NCI-H460 (cell line): ENCODE results near the gene PPIF. TPM values are rescaled to one million over a fixed set of nuclear protein-coding genes. Genes with fewer than 3 reads are reported as not detected.
A peak's percentile ranks its signal among the peaks of the same experiment; 100 is the strongest.

Experiments used
- DNase-seq: peaks from one replicate; pipeline ENCODE4 v3.0.0-alpha.2; 2016; ENCODE audit warnings: low read depth; ENCODE audit errors: extremely low read depth
- total RNA-seq: library from RNA; depleted of rRNA; stranded (reverse); fragments of >200 nt; shearing (Covaris generic); gene quantifications from 2 replicates; pipeline ENCODE4 v1.2.3, GENCODE V29; 2014

PPIF gene
- total RNA-seq, 1 experiment from 2014 or later: 96.5 TPM

DNA sequence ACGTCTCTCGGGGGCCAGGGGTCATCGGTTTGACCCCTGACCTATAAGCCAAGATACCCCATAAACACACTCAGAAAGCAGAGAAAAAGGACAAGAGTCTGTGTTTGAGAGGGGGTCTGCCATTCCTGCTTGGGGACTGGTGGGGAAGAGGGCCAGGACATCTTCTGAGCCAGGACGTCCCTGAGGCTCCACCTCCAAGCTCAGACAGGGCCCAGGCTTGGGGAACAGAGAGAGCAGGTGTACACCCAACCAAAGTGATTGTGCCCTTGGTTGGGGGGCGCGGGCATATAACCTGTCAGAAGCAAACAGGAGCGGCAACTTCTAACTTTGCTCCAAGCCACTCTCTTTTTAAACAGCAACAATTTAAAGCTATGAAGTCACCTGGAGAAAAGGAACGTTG lies 33.9 kb upstream of the PPIF start:
- DNase-seq: no peak

DNA sequence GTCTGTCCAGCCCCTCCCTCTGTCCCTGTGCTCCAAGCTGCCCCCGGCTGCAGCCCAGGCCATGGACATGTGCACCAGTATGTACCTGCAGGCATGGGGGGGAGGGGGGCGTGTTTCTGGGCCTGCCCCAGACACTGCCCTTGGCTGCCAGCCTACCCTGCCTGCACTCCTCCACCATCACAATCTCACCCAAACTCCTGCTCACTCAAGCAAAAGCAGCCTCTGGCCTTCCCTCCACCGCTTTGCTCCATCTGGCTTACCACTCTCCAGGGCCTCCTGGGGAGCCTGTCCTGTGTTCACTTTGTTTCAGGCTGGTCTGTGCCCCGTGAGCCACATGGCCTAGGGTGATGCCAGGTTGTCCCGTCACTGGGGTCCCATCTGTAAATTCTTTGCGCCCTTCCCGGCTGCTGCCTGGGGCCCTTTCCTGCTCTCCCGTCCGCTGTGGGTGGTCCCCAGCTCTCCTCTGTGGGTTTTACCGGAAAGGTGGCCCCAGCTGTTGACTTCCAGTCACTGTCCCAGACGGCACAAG lies 33.3 kb upstream of the PPIF start:
- no peak for DNase-seq

DNA sequence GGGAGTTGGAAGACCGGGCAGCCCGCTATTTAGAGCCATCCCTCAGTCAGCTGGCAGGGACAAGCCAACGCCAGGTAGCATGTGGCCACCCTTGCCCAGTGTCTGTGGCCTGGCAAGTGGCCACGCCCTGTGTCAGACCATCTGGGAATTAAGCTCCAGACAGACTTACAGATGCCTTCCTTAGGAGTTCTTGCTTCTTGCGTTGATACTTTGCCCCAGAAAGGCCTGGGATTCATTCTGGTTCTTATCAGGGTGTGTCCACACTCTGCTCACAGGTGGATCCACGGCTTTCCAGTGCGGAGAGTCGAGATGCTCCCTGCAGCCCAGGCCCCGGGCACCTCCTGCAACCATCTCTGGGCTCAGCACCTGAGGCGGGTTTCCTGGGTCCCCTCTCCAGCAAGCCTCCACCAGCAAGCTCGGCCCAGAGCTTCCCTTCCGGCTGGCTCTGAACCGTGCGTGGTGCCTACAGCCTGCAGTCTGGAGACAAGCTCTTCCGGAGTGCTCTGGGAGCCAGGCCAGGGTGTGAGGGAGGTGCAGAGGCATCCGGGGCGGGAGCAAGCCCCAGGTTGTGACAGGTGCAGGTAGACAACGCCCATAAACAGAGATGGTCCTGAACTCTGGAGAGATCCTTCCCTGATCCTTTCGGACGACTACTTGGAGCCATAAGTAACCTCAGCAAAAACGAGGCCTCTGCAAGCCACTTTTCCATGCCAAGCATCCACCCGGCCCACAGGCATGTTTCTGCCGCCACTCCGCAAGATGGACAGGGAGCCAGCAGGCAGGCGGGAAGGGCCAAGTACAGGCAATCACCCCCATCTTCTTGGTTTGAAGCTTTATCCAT lies 32.3 kb upstream of the PPIF start:
- DNase-seq: no peak

DNA sequence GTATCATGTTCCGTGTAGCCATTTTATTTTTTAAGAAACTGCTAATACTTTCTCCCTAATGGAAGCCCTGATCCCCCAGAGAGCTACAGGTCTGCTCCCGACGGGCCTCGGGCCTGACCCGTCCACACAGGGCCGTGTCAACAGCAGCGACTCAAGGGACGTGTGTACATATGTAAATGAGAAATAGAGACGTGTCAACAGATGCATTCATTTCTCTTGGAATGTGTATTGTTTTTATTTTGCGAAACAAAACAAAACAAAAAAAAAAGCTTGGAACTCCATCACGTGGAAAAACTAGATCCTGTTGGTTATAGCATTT lies 31.7 kb upstream of the PPIF start:
- DNase-seq: no peak

DNA sequence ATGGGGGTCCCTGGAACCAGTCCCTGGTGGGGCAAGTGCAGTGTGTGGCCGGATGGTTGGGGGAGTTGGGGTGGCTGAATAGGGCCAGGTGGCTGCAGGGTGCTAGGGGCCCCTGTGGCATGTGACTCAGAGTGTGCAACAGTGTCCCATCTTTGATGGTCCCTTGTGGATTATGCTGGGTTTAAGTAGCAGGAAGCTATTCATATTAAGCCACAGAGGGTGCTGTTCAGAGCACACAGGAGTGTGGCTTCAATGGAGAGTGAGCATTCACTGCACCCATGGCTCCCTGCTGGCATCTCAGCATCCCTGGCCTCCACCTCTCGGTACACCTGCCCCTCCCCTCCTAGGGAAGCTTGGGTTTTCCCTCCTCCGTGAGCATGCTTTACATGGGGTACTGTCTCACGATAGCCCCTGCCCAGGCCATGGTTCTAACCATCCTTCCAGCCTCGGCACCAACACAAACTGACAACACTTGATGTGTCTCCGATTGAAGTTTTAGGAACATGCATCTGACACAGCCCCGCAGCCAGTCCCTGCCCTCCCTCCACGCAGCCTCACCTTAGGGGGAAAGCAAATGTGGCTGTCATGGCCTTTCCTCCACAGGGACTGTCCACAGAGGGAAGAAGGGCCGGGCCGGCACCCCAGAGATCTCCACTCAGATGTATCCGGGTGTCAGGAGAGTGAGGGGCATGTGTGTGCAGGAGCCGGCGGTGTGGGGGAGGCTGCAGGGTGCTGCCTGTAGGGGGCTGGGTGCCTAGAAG lies 30.4 kb upstream of the PPIF start:
- peak; percentile 33 for DNase-seq

DNA sequence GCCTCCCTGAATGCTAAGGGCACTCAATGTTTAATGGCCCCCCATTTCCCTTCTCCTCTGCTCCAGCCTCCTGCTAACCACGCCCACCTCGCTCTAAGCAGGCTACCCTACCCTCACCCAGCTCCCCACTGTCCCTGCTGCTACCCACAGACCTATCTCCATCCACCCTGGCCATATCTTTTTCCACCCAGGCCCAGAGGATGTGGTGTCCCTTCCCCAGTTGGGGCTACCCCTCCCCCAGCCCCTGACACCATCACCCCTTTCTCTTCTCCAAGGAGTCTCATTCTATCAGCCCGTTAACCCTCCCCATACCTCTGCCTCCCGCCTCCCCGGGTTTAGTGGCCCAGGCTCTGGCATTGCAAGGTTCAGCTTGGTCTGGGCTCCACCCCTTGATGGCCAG lies 28.9 kb upstream of the PPIF start:
- DNase-seq: no peak

DNA sequence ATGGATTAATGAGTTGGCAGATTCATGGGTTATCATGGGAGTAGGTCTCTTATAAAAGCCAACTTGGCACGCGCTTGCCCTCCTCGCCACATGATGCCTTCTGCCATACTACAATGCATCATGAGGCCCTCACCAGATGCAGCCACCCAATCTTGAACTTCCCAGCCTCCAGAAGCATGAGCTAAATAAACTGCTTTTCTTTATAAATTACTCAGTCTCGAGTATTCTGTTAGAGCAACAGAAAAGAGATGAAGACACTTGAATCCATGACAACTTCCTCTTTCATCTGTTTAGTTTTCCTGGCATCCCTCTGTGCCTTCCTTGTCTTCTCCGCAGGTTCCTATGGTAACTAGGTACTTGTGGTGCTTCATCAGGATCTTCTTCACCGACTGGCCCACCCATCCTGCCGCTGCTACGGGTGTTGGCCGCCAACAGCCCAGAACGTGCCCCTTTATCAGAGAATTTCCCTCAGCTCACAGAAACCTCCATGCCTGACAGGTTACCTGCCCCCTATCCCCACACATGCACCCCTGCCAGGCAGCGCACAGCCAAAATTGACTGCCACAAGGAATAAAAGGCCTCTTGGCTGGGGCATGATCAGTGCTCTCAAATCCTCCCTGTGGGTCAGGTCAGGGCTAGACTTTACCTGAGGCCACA lies 28.0 kb upstream of the PPIF start:
- DNase-seq: no peak

DNA sequence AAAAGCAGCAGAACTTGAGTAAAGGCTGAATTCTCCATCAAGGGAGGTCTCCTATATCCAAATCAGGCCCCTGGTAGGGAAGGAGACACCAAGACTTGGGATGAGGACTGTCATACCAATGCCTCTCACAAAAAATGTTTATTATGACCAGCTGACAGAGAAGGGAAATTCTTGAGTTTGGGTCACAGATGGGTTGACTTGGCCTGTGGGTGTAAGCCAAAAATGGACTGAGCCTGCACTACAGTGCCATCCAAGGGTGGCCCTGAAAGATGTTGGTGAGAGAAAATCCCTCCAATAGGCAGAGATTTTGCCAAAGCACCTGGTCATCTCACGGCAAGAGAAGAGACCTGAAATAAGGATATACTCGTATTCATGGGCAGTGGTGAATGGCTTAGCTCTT lies 27.0 kb upstream of the PPIF start:
- DNase-seq: no peak

DNA sequence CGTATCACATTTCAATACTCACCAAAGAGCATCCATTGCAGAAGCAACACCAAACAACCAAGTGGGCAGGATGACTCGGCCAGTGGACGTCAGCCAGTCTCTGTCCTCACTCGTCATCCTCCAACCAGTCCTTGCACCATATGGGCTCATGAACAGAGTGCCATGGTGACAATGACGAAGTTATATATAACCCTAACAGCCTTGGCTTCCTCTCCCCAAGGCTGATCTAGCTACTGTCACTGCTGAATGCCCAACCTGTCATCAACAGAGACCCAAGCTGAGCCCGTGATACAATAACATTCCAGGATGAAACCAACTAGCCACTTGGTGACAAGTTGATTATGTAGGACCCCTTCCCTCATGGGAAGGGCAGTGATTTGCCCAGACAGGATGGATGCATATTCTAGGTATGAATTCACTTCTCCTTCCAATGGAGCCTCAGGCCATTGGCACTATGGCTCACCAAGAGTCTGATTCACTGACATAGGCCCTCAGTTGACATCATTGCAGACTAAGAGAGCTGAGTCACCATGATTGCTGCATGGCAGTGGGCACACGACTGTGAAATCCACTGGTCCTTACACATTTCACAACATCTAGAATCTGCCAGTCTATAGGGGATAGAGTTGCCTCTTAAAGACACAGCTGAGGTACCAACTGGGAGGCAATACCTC lies 26.3 kb upstream of the PPIF start:
- DNase-seq: peak; percentile 95

DNA sequence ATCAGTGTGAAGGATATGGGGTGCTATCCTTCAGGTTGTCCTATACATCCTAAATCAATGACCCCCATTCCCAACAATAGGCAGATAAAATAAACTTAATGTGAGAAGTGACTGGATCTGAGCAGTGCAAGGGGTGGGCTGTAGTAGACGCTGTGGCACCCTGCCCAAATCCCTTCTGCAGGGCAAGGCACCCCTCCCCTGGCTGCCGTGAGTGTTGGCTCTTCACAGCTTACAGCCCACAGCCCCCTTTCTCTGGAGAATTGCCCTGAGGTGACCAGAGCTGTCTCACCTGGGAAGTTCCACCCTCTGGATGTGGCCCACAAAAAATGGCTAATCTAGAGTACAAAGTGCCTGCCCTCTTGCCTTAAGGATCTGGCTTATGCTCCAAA lies 25.8 kb upstream of the PPIF start:
- DNase-seq: no peak

DNA sequence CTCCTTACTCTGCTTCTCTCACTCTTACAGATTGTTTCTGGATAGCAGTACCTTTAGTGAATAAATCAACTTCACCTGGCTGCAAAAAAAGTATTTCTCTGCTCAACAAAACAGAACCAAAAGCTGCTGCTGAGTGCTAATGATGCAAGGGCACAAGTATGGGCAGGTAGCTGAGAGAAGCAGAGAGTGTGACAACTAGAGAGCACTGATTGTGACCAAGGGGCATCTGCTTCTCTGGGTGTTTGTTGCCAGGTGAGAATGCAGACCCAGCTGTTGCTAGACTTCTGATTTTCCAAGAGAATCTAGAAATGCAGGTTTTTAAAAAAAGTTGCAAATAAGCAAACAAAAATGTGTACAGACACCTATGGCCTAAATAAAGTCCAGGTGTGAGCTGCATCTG lies 25.3 kb upstream of the PPIF start:
- DNase-seq: no peak

DNA sequence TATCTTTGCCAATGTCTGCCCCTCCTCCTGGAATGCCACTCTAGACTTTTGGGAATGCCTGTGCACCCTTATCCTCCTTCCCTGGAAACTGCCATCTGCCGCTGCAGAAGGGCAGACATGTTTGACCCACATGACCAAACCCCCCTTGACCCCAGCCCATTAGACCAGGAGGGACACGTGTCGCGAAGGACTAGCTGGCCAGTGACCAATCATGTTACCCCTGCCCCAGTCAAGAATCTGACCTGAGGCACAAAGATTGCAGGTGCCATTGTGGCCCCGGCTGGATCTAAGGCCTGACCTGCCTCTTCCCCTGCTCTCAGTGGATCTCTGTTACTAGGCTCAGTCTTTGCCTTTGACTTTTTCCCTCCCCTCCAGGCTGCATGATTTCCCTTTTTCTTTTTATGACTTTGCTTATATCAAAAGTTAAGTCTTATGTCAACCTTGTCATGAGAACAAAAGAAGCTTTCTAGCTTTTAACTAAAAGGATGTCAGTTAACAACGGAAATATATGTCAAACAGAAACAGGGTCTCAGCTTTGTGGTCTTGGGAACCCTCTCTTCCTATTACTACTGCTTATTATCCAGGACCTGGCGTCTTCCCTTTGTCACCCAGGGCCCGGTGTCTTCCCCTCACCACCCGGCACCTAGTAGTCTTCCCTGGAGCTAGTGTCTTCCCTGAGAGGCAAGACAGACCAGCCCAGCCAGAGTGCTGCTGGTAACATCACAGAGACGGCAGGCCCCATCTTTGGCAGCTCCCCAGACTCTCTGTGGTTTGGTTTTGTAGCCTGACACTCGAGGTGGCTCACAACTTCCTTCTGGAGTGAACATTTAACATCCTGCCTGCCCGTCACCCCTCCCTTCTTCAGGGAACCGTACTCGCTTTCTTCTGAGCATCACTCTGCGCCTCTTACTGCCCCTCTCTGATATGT lies 24.4 kb upstream of the PPIF start:
- no peak for DNase-seq

DNA sequence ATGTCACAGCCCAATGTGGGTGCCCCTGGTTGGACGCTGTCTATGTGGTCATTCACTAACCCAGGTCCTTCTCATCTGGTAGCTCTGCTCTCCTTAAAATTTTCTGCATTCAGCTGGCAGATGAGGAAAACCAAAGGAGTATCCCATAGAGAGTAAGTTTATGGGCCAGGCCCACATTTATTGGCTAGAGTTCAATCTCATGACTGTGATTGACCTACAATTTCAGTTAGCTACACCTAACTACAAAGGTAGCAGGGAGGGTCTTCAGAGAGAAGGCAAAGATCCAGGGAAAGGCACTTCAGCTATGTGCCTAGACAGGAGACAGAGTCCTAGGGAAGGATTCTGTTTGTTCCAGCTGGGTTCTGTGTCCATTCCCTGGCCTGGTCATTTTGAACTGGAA lies 23.7 kb upstream of the PPIF start:
- no peak for DNase-seq

DNA sequence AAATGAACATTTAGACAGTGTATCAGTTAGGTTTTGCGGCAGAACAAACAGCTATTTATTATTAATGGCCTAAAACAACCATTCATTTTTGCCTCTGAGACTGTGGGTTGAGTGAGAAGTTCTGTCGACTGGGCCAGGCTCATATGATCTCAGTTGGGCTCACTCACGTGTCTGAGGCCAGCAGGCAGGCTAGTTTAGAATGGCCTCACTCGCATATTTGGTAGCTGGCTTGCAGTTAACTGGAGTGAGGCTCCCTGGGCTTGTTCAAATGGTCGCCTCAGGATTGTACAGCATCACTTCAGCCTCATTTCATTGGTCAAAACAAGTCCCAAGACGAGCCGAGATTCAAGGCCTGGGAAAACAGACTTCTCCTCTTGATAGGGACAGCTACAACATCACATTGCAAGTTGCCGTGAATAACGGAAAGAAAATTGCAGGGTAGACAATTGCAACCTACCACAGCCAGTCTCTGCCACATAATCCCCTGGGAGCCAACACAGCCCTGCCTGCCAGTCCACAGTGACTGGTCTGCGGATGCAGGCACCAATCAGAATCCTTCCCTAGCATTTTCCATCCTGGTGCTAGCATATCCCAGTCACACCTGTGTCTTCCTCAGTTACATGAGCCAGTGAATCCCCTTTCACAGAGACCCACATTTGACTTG lies 23.1 kb upstream of the PPIF start:
- DNase-seq: no peak

DNA sequence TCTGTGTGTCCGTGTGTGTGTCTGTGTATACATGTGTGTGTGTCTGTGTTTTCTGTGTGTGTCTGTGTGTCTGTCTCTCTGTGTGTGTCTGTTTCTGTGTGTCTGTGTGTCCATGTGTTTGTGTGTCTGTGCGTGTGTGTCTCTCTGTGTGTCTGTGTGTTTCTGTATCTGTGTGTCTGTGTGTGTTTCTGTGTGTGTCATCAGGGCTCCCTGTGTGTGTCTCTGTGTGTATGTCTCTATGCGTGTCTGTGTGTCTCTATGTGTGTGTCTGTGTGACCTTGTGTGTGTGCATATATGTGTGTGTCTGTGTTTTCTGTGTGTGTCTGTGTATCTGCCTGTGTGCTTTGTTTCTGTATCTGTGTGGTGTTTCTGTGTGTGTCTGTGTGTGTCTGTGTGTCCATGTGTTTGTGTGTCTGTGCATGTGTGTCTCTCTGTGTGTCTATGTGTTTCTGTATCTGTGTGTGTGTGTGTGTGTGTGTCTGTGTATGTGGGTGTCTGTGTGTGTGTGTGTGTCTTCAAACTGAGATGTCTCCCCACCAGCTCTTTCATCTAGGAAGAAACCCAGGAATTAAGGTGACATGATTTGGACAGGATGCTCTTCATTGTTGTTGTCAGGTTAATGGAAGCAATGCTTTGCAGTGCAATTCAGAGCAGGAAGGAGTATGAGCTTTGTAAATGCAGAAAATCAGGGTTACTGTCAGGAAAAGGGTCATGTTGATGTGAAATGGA lies 20.7 kb upstream of the PPIF start:
- DNase-seq: no peak

DNA sequence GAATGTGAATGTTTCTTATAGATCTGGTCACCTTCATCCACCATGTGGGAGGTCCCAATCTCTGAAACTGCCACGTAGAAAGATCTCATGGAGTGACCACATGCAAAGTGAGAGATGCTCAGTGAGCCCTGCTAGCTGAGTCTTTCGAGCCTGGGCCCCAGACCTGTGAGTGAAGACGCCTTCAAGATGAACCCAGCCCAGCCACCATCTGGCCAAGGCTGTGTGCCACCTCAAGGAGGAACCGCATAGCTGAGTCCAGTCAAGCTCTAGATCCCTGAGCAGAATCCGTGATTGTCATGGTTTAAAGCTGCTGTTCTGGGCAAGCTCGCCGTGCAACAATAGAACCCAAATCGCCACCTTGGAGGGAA lies 20.2 kb upstream of the PPIF start:
- no peak for DNase-seq

DNA sequence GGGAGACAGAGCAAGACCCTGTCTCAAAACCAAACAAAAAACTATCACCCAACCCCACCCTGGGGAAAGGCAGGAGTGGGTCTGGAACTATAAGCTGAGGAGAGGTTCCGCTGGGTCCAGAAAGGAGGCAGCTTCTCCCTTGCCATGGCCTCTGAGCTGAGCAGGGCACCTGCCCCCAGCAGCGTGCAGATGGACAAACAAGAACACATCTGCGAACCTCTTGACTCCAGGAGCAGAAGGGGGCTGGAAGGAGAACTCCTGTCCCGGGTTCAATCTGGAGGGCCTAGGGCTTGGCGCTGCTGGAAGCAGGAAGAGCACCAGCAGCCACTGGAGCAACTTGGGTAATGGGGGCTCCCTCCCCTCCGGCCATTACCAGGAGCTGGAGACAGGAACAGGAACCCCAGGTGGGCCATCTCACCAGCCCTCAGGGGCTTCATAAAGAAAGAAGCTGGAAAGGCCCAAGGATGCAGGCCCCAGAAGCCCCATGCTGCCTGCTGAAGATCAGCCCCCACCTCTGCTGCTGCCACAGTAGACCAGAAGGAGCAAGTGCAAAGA lies 19.0 kb upstream of the PPIF start:
- DNase-seq: no peak

DNA sequence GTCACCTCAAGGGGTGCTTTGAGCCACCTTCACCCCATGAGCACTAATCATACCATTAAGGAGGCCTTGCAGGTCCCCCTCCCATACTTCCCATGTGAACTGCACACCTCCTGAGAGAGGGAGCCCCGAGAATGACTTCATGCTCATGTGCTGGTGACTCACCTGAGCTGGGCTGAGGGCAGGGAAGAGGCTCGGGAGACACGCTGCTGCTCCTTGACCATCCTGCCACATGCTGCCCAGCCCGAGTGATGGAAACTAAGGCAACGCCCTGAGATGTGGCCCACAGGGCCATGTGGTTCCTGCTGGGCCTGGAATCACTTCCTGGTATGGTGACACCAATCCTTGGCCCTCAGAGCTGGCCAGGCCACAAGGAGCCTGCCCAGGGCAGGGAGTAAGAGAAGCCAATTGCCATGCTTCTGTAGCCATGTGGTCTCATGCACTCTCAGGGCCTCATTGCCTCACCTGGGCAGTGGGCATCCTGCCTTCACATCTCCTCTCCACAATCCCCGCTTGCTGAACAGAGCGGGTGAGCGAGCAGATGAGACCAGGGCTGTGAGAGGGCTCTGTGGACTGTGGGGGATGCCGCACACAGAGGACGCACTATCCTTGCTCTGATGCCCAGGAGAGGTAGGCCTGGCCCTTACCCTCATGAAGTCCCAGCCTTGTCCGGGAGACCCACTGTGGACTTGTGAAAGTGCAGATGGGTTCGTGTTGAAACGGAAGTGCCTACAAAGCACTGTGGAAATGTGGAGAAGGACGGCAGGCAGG lies 18.3 kb upstream of the PPIF start:
- no peak for DNase-seq
